Liver (tissue), 9 donors: ENCODE data around the gene EPHB2. TPM values are rescaled to one million over a fixed set of nuclear protein-coding genes. Genes with fewer than 3 reads are reported as not detected.
"Not testable (repeated sequence)": the region's sequence is repeated elsewhere in the genome, so short reads cannot be mapped to it uniquely, and the experiment has no call there.

Source experiments
- DNase-seq: peaks from one replicate; pipeline ENCODE4 v3.0.0-alpha.2; 2017; ENCODE audit warnings: low spot score
- H3K27ac ChIP-seq, 2 donors: one replicate each; pipeline ENCODE4 v1.7.0; 2013; ENCODE audit warnings: inconsistent platforms in 2 of 2, low read length in 2 of 2, control low read depth in 1 of 2, low read depth in 1 of 2, mild to moderate bottlenecking in 1 of 2
- H3K27me3 ChIP-seq, 4 donors: one replicate each; pipeline versions ENCODE4 v1.6.1 to v1.7.0; 2013; ENCODE audit warnings: low read length in 3 of 4, inconsistent platforms in 1 of 4, mild to moderate bottlenecking in 1 of 4, moderate library complexity in 1 of 4; ENCODE audit not compliant: control insufficient read depth in 4 of 4, insufficient read depth in 4 of 4
- H3K36me3 ChIP-seq, 4 donors: one replicate each; pipeline versions ENCODE4 v1.6.1 to v1.7.0; 2013; ENCODE audit warnings: low read length in 3 of 4, mild to moderate bottlenecking in 3 of 4, low read depth in 1 of 4, moderate library complexity in 1 of 4; ENCODE audit not compliant: control insufficient read depth in 4 of 4, insufficient read depth in 3 of 4
- H3K4me1 ChIP-seq, 4 donors: one replicate each; pipeline versions ENCODE4 v1.6.1 to v1.7.0; 2013; ENCODE audit warnings: low read length in 3 of 4, mild to moderate bottlenecking in 3 of 4, moderate library complexity in 1 of 4; ENCODE audit not compliant: control insufficient read depth in 4 of 4, insufficient read depth in 4 of 4
- H3K4me3 ChIP-seq, 3 donors: one replicate each; pipeline versions ENCODE4 v1.6.1 to v1.7.0; 2013; ENCODE audit warnings: low read length in 3 of 3, control low read depth in 1 of 3, low read depth in 1 of 3, mild to moderate bottlenecking in 1 of 3
- H3K9ac ChIP-seq, 2 donors: one replicate each; pipeline ENCODE4 v1.7.0; 2013; ENCODE audit warnings: low read length in 2 of 2, mild to moderate bottlenecking in 2 of 2, moderate library complexity in 2 of 2, control low read depth in 1 of 2, low read depth in 1 of 2
- H3K9me3 ChIP-seq, 4 donors: one replicate each; pipeline versions ENCODE4 v1.6.1 to v1.7.0; 2013; ENCODE audit warnings: low read length in 3 of 4; ENCODE audit not compliant: control insufficient read depth in 4 of 4
- GABPA ChIP-seq, 2 donors: IDR thresholded peaks in 1 of 2; conservative IDR thresholded peaks in 1 of 2; 2 replicates each; pipeline ENCODE4 v1.6.1; 2016; ENCODE audit warnings: antibody characterized with exemption in 2 of 2, mild to moderate bottlenecking in 1 of 2, moderate library complexity in 1 of 2
- HNF4A ChIP-seq, 2 donors: conservative IDR thresholded peaks; 2 replicates each; pipeline ENCODE4 v1.6.1; 2016; ENCODE audit warnings: antibody characterized with exemption in 2 of 2, mild to moderate bottlenecking in 2 of 2
- JUND ChIP-seq, 2 donors: IDR thresholded peaks; 2 replicates each; pipeline ENCODE4 v1.6.1; 2016; ENCODE audit warnings: antibody characterized with exemption in 2 of 2
- NR2F2 ChIP-seq: IDR thresholded peaks from 2 replicates; pipeline ENCODE4 v1.6.1; 2016; ENCODE audit warnings: antibody characterized with exemption
- RXRA ChIP-seq, 2 donors: IDR thresholded peaks; 2 replicates each; pipeline ENCODE4 v1.6.1; 2017 to 2018; ENCODE audit warnings: antibody characterized with exemption in 2 of 2, mild to moderate bottlenecking in 1 of 2
- SP1 ChIP-seq: IDR thresholded peaks from 2 replicates; pipeline ENCODE4 v1.6.1; 2018; ENCODE audit warnings: antibody characterized with exemption, mild to moderate bottlenecking
- TAF1 ChIP-seq: conservative IDR thresholded peaks from 2 replicates; pipeline ENCODE4 v1.6.1; 2016; ENCODE audit warnings: antibody characterized with exemption, mild to moderate bottlenecking
- YY1 ChIP-seq: IDR thresholded peaks from 2 replicates; pipeline ENCODE4 v1.6.1; 2016; ENCODE audit warnings: antibody characterized with exemption, mild to moderate bottlenecking
- WGBS: extraction: QIAGEN DNeasy Blood & Tissue Kit; methylation state at CpG from one replicate; pipeline ENCODE4 v1.1.7; 2013; 5-methylcytosine and 5-hydroxymethylcytosine counted together
- polyA plus RNA-seq, 2 donors: library from polyadenylated mRNA; stranded (reverse) in 1 of 2; unstranded in 1 of 2; fragments of 200-250 nt in 1 of 2; fragments of >200 nt in 1 of 2; fragmentation: Nextera tagmentation in 1 of 2; extraction: Ambion mirVana in 1 of 2; gene quantifications; one replicate each; pipeline versions ENCODE4 v1.2.1 to v1.2.3, GENCODE V29; 2013 to 2015
- total RNA-seq, 2 donors: library from RNA; depleted of rRNA; stranded (reverse); fragments of >200 nt; gene quantifications; one replicate each; pipeline ENCODE4 v1.2.3, GENCODE V29; 2014
- TF ChIP-seq, protein P1 (sequence below): IDR thresholded peaks from 2 replicates; pipeline ENCODE4 v1.6.1; 2016; ENCODE audit warnings: antibody characterized with exemption
- TF ChIP-seq, protein P2 (sequence below): IDR thresholded peaks from 2 replicates; pipeline ENCODE4 v1.6.1; 2016; ENCODE audit warnings: antibody characterized with exemption, mild to moderate bottlenecking
- donor health status: healthy.
- donor health status: healthy.
- donor health status: healthy.
- donor health status: healthy.
- donor health status: healthy.

Gene EPHB2
- total and polyA plus RNA-seq, 4 donors = 0.07 to 1.0 (median 0.38) TPM

DNA sequence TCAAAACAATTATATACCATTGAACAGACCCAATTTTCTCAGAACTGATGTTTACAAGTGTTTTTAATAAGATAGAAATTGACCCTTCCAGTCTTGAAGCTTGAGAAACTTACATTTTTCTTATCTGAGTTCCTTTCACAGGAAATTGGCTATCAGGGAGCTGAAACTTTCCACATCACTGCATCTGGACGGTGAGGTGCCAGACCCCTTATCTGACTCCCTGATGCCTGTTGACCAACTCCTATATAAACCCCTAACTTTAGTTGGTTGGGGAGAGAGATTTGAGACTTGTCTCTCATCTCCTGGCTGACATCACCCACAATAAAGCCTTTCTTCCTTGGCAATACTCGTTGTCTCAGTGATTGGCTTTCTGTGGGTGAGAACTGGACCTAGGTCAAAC, 230.6 kb downstream of the EPHB2 start (continued):
- TF ChIP-seq HNF4A (conservative IDR thresholded peaks at IDR 0.05) (no peak), GABPA (IDR thresholded peaks at IDR 0.05 in 1 of 2, conservative IDR thresholded peaks at IDR 0.05 in 1 of 2) (no peak), NR2F2 (no peak), JUND (IDR thresholded peaks at IDR 0.05) (no peak), RXRA (IDR thresholded peaks at IDR 0.05) (no peak)
- TF ChIP-seq, protein P1, sequence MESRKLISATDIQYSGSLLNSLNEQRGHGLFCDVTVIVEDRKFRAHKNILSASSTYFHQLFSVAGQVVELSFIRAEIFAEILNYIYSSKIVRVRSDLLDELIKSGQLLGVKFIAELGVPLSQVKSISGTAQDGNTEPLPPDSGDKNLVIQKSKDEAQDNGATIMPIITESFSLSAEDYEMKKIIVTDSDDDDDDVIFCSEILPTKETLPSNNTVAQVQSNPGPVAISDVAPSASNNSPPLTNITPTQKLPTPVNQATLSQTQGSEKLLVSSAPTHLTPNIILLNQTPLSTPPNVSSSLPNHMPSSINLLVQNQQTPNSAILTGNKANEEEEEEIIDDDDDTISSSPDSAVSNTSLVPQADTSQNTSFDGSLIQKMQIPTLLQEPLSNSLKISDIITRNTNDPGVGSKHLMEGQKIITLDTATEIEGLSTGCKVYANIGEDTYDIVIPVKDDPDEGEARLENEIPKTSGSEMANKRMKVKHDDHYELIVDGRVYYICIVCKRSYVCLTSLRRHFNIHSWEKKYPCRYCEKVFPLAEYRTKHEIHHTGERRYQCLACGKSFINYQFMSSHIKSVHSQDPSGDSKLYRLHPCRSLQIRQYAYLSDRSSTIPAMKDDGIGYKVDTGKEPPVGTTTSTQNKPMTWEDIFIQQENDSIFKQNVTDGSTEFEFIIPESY = no peak

DNA sequence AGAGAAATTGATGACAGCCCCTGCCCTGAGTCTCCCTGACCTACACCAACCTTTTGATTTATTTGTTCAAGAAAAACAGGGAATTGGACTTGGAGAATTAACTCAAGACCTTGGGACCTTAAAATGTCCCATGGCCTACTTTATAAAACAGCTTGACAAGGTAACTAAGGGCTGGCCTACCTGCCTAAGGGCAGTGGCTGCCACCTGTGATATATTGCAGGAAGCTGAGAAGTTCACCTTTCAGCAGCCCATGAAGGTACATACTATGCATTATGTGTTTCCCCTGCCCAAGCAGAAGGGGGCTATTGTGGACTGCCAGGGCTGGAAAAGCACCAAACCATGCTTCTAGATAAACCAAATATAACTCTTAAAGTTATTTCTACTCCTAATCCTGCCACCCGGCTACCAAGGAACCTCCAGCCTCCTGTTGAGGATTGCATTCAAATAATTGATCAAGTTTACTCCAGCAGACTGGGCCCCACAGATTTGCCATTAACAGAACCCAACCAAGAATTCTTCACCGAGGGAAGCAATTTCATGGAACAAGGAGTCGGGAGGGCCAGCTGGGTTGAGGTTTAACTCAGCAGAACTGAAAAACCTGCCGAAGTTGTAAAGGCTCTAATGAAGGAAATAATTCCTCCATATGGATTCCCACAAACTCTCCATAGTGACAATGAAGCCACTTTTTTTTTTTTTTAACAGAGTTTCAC, 233.9 kb downstream of the EPHB2 start:
- Histone ChIP-seq H3K4me1 (no peaks in the 10 kb centered on the region), H3K9ac (no peak overlapping the region), H3K27ac (no peak overlapping the region), H3K36me3 (no peaks in the 10 kb centered on the region), H3K9me3 (peaks cover 2 to 4% (median 3%) of the 10 kb centered on the region in 4 donors), H3K4me3 (no peak overlapping the region), H3K27me3 (no peaks in the 10 kb centered on the region)
- WGBS = 92% methylated on average over 4 of the region's 4 CpGs
- no peak for TF ChIP-seq HNF4A (conservative IDR thresholded peaks at IDR 0.05)
- no peak for TF ChIP-seq YY1
- no peak for TF ChIP-seq TAF1
- TF ChIP-seq RXRA (IDR thresholded peaks at IDR 0.05) = no peak
- TF ChIP-seq, protein P2, sequence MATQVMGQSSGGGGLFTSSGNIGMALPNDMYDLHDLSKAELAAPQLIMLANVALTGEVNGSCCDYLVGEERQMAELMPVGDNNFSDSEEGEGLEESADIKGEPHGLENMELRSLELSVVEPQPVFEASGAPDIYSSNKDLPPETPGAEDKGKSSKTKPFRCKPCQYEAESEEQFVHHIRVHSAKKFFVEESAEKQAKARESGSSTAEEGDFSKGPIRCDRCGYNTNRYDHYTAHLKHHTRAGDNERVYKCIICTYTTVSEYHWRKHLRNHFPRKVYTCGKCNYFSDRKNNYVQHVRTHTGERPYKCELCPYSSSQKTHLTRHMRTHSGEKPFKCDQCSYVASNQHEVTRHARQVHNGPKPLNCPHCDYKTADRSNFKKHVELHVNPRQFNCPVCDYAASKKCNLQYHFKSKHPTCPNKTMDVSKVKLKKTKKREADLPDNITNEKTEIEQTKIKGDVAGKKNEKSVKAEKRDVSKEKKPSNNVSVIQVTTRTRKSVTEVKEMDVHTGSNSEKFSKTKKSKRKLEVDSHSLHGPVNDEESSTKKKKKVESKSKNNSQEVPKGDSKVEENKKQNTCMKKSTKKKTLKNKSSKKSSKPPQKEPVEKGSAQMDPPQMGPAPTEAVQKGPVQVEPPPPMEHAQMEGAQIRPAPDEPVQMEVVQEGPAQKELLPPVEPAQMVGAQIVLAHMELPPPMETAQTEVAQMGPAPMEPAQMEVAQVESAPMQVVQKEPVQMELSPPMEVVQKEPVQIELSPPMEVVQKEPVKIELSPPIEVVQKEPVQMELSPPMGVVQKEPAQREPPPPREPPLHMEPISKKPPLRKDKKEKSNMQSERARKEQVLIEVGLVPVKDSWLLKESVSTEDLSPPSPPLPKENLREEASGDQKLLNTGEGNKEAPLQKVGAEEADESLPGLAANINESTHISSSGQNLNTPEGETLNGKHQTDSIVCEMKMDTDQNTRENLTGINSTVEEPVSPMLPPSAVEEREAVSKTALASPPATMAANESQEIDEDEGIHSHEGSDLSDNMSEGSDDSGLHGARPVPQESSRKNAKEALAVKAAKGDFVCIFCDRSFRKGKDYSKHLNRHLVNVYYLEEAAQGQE = no peak
- TF ChIP-seq GABPA (IDR thresholded peaks at IDR 0.05 in 1 of 2, conservative IDR thresholded peaks at IDR 0.05 in 1 of 2) = no peak
- TF ChIP-seq SP1 = no peak
- no peak for DNase-seq

DNA sequence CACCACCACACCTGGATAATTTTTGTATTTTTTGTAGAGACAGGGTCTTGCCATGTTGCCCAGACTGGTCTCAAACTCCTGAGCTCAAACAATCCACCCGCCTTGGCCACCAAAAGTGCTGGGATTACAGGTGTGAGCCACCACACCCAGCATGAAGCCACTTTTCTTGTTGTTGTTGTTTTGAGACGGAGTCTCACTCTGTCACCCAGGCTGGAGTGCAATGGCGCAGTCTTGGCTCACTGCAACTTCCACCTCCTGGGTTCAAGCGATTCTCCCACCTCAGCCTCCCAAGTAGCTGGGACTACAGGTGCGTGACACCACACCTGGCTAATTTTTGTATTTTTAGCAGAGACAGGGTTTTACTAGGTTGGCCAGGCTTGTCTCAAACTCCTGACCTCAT, 234.5 kb downstream of the EPHB2 start:
- not testable (repeated sequence) for H3K9me3 ChIP-seq, H3K4me3 ChIP-seq, DNase-seq, H3K27me3 ChIP-seq, H3K9ac ChIP-seq, H3K4me1 ChIP-seq, H3K36me3 ChIP-seq, H3K27ac ChIP-seq
- 83% methylated on average over 5 of the region's 5 CpGs for WGBS
